Kidney epithelial cell (primary cell): ENCODE results near the gene ANKRD37. TPM values are rescaled to one million over a fixed set of nuclear protein-coding genes. Genes with fewer than 3 reads are reported as not detected.
A peak's percentile ranks its signal among the peaks of the same experiment; 100 is the strongest.

Experiments used
- DNase-seq: peaks from one replicate; pipeline ENCODE4 v3.0.0-alpha.2; 2010; ENCODE audit warnings: low read depth
- H3K27me3 ChIP-seq: 2 replicates; pipeline ENCODE4 v1.6.0; 2011; ENCODE audit warnings: low read length; ENCODE audit not compliant: control insufficient read depth, insufficient read depth
- H3K36me3 ChIP-seq: 2 replicates; pipeline ENCODE4 v1.5.1; 2011; ENCODE audit warnings: low read length; ENCODE audit not compliant: control insufficient read depth, insufficient read depth
- H3K4me3 ChIP-seq: 2 replicates; pipeline ENCODE4 v1.5.1; 2011; ENCODE audit warnings: low read depth, mild to moderate bottlenecking, control low read depth, low read length
- CTCF ChIP-seq: IDR thresholded peaks from 2 replicates; pipeline ENCODE4 v1.5.1; 2011; ENCODE audit warnings: mild to moderate bottlenecking, moderate library complexity, low read length, control low read depth, inconsistent platforms; ENCODE audit not compliant: insufficient read depth, poor library complexity, severe bottlenecking
- total RNA-seq: library from RNA; depleted of rRNA; stranded (reverse); fragments of >200 nt; gene quantifications from 2 replicates; pipeline ENCODE4 v1.2.3, GENCODE V29; 2015

ANKRD37 gene
- total RNA-seq, 1 donor from 2014 or later, result 1.7 TPM

DNA sequence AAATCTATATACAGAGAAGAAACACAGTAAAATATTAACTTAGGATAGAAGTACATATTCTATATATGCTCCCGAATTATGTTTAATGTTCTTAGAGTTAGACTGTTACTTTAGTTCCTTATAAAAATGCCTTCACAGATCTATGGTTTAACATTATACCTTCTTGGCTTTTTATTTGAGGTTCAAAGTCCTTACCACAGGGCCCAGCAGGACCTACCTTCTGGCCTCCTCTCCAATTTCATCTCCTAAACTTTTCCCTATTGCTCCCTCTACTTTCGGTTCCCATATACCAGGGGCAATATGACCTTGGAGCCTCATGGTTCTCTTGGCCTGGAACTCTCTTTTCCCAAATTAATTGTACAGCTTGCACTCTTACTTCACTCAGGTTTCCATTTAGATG lies 11.8 kb downstream of the ANKRD37 start:
- Histone ChIP-seq H3K36me3 (no peaks in the 10 kb centered on the region), H3K27me3 (no peaks in the 10 kb centered on the region), H3K4me3 (no peak overlapping the region)
- TF ChIP-seq CTCF, result no peak
- DNase-seq, result no peak

DNA sequence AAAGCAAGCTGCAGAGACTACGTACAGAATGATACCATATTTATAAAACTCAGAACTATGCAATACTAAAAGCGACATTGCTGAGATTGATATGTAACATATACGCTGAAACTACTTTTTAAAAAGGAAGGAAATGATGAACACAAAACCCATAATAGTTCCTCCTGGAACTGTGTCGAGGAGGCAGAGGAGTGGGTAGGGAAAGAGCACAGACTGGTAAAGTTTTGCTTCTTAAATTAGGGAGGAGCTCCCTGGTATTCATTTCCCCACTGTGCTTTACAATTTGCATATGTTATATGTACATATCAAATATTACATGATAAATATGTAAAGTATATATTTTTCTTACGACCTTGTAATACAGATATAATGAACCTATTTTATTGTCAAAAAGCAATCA lies 15.2 kb downstream of the ANKRD37 start:
- H3K36me3 ChIP-seq, result no peaks in the 10 kb centered on the region
- no peaks in the 10 kb centered on the region for H3K27me3 ChIP-seq
- TF ChIP-seq CTCF, result no peak
- no peak overlapping the region for H3K4me3 ChIP-seq
- DNase-seq, result no peak

- no peak for DNase-seq
- Histone ChIP-seq H3K4me3 (no peak overlapping the region), H3K27me3 (no peaks in the 10 kb centered on the region), H3K36me3 (no peaks in the 10 kb centered on the region)
- TF ChIP-seq CTCF, result no peak
These were observed 15.8 kb downstream of the ANKRD37 start for GRCh38 chr4:185412412-185412811.

DNA sequence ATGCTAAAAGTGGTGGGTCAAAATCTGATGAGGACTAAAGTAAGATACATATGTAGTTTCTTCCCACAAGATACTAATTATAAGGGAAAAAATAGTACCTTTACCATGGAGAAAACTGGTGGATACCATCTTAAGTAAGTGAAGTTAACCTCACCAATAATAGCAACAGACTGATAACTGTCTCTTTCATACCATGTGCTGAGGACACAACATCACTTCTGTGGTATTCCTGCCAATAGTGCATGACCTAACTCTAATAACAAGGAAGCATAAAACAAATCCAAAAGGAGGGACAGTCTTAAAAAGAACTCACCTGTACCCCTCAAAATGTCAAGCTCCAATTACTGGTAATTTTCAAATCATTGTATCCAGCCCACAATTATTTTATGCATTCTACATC lies 20.3 kb downstream of the ANKRD37 start:
- TF ChIP-seq CTCF, result no peak
- H3K36me3 ChIP-seq, result no peaks in the 10 kb centered on the region
- DNase-seq, result no peak
- H3K27me3 ChIP-seq, result no peaks in the 10 kb centered on the region
- no peak overlapping the region for H3K4me3 ChIP-seq

DNA sequence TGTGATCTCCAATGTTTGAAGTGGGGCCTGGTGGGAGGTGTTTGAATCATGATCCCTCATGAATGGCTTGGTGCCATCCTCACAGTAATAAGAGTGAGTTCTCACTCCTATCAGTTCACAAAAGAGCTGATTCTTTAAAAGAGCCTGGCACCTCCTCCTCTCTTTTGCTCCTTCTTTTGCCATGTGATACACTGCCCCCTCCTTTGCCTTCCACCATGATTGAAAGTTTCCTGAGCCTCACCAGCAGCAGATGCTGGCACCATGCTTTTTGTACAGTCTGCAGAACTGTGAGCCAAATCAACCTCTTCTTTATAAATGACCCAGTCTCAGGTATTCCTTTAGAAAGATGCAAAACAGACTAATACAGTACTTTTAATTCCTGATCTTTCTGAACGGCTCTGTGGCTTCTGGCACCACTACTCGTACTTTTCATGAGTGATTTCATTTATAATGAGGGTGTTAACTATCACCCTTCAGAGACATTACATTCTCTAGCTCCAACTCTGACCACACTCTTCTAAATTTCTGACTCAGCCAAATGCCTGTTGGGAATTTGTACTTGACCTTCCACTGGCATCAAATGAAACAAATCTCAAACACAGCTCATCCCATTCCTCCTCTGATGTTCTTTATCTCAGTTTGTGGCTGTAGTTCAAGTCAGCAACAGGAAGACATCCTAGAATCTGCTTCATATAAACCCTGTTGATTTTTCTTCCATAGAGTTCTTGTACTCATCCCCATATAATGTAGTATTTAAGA lies 24.9 kb downstream of the ANKRD37 start:
- no peak overlapping the region for H3K4me3 ChIP-seq
- no peaks in the 10 kb centered on the region for H3K36me3 ChIP-seq
- DNase-seq, result no peak
- TF ChIP-seq CTCF, result no peak
- no peaks in the 10 kb centered on the region for H3K27me3 ChIP-seq

DNA sequence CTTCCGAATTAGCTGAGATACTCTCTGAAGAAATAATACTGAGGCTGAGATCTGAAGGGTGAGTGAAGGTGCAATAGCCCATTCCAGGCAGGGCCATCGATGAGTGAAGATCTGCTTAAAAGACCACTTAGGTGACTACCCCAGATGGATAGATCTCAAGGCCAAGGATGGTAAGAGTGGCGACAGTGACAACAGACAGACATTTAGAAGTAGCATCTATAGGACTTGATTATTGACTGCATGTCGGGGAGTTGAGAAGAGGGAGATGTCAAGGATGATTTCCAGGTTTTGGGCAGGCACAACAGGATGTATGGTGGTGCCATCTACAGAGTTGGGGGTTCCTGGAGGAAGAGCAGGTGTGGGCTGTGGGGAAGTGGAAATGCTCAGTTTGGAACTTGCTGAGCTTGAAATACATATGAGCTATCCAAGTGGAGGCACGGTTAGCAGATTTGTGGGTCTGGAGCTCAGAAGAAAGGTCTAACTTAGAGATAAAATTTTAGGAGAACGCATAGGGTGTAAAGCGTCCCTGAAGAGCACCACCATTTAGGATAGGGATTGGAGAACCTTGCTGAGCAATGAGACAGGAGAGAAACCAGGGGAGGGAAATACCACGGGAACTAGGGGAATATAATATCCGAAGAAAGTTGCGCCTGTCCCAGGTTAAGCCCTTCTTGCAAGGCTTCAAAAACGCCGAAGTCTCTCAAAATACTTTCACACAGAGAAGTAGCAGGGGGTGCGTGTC lies 28.4 kb downstream of the ANKRD37 start:
- H3K4me3 ChIP-seq, result peak overlapping the region; percentile 78
- TF ChIP-seq CTCF, result no peak
- peak; percentile 5 for DNase-seq
- no peaks in the 10 kb centered on the region for H3K36me3 ChIP-seq
- no peaks in the 10 kb centered on the region for H3K27me3 ChIP-seq
